ENCODE results near the gene PIGX.

- TF ChIP-seq CTCF (IDR thresholded peaks at IDR 0.05; ENCODE audit: low read depth, low read length, missing input control) (no peak), MAX (IDR thresholded peaks at IDR 0.05) (no peak), ZBTB33 (IDR thresholded peaks at IDR 0.05) (no peak), TAF1 (conservative IDR thresholded peaks at IDR 0.05) (no peak), REST (IDR thresholded peaks at IDR 0.05) (no peak), GABPA (IDR thresholded peaks at IDR 0.05 in 1 of 2, conservative IDR thresholded peaks at IDR 0.05 in 1 of 2) (no peak), FOXA1 (IDR thresholded peaks at IDR 0.05) (no peak), SP1 (IDR thresholded peaks at IDR 0.05) (no peak), FOXA2 (IDR thresholded peaks at IDR 0.05) (no peak)
Observed at GRCh38 chr3:196662711-196663571, 49.2 kb upstream of the PIGX start.

All from liver (tissue), 3 donors.